ENCODE data around the gene CORO2A. TPM values are rescaled to one million over a fixed set of nuclear protein-coding genes. Genes with fewer than 3 reads are reported as not detected.

The CORO2A gene
- polyA plus RNA-seq, 1 of the 3 experiments (the other 2 are of a cell fraction), result 2.3 TPM

- Histone ChIP-seq H2AFZ (ENCODE audit: low read depth) (peak overlapping the region; percentile 87), H3K9ac (peak overlapping the region; percentile 62; the same call in 1 of the 2 replicates), H3K27me3 (ENCODE audit: insufficient read depth) (no peaks in the 10 kb centered on the region), H3K4me1 (ENCODE audit: control insufficient read depth in 1 of 2, insufficient read depth in 2 of 2, low read depth in 1 of 2, low read length in 1 of 2) (peaks cover 0 to 11% of the 10 kb centered on the region in 2 experiments; a peak in 1 of 4 replicates), H3K79me2 (ENCODE audit: insufficient read depth) (no peaks in the 10 kb centered on the region), H4K20me1 (ENCODE audit: insufficient read depth) (no peaks in the 10 kb centered on the region), H3K9me3 (no peaks in the 10 kb centered on the region), H3K36me3 (replicated peaks in 1 of 2; ENCODE audit: control insufficient read depth in 1 of 2, insufficient read depth in 2 of 2, low read length in 1 of 2) (no peaks in the 10 kb centered on the region), H3K27ac (ENCODE audit: low read depth in 2 of 2, low read length in 1 of 2) (peak overlapping the region; percentile 36 to 74; a peak in 2 of 4 replicates), H3K4me3 (ENCODE audit: low read depth in 2 of 2, low read length in 1 of 2) (peak overlapping the region; percentile 73 to 76), H3F3A (replicated peaks; ENCODE audit: insufficient read depth) (no peaks in the 10 kb centered on the region), H3K9me2 (no peaks in the 10 kb centered on the region), H3K4me2 (peak overlapping the region; percentile 91)
- WGBS (ENCODE audit: low lambda C conversion rate), result 86% methylated on average over 8 of the region's 8 CpGs
- ChIA-PET CTCF (interaction anchor here (0.6 to 2.7 kb wide), 17 partner anchors 8 to 582 kb away, joined by 3 to 23 read pairs (median 4); partner anchors contain the start of genes TBC1D2 and TRIM14), POLR2A (interaction anchor here (0.6 to 1.2 kb wide), 3 partner anchors 62 to 118 kb away, joined by 3 to 5 read pairs (median 3); partner anchors contain the start of gene TBC1D2)
- no peak for TF ChIP-seq MEF2A (IDR thresholded peaks at IDR 0.05; ENCODE audit: borderline replicate concordance, low read depth)
- no peak for TF ChIP-seq CTCF (IDR thresholded peaks at IDR 0.05)
- no peak for TF ChIP-seq TEAD4 (IDR thresholded peaks at IDR 0.05; ENCODE audit: borderline replicate concordance, insufficient read depth)
- no peak for TF ChIP-seq ZBTB33 (IDR thresholded peaks at IDR 0.05; ENCODE audit: borderline replicate concordance, low read depth)
- TF ChIP-seq NFIC (IDR thresholded peaks at IDR 0.05; ENCODE audit: borderline replicate concordance), result no peak
- TF ChIP-seq CHD2 (IDR thresholded peaks at IDR 0.05; ENCODE audit: low read length, partially characterized antibody), result no peak
- TF ChIP-seq PBX3 (IDR thresholded peaks at IDR 0.05), result no peak
- no peak for TF ChIP-seq RFX5 (IDR thresholded peaks at IDR 0.05; ENCODE audit: low read length)
- TF ChIP-seq USF1 (IDR thresholded peaks at IDR 0.05; ENCODE audit: borderline replicate concordance, low read depth), result no peak
- TF ChIP-seq REST (IDR thresholded peaks at IDR 0.05; ENCODE audit: low read depth, low read length), result no peak
- no peak for TF ChIP-seq FOXJ3 (CRISPR knock-in tag; IDR thresholded peaks at IDR 0.05)
- TF ChIP-seq IRF3 (IDR thresholded peaks at IDR 0.05; ENCODE audit: low read depth, low read length), result no peak
- no peak for TF ChIP-seq TAF1 (IDR thresholded peaks at IDR 0.05; ENCODE audit: borderline replicate concordance, low read depth, low read length)
- no peak for DNase-seq
Measured at GRCh38 chr9:98193336-98193944, 1.0 kb upstream of the CORO2A start.
